Measurements from ENCODE around the gene UIMC1. TPM values are rescaled to one million over a fixed set of nuclear protein-coding genes. Genes with fewer than 3 reads are reported as not detected.

Gene UIMC1
- total RNA-seq, 4 donors from 2014 or later: 12.3 to 93.2 (median 50.0) TPM

GRCh38 chr5:176934309-176934930 lies 72.2 kb downstream of the UIMC1 start:
- Histone ChIP-seq H3K27ac (no peak overlapping the region), H3K9me3 (no peaks in the 10 kb centered on the region), H3K36me3 (no peaks in the 10 kb centered on the region), H3K4me1 (no peaks in the 10 kb centered on the region), H3K27me3 (no peaks in the 10 kb centered on the region), H3K4me3 (no peak overlapping the region)
- intact Hi-C loops (cut with DNase I; ENCODE audit: low total_unique reads): no loop called here
- DNase-seq: no peak
- no peak for TF ChIP-seq CTCF (IDR thresholded peaks at IDR 0.05)
- no peak for TF ChIP-seq POLR2A (IDR thresholded peaks at IDR 0.05)

DNA sequence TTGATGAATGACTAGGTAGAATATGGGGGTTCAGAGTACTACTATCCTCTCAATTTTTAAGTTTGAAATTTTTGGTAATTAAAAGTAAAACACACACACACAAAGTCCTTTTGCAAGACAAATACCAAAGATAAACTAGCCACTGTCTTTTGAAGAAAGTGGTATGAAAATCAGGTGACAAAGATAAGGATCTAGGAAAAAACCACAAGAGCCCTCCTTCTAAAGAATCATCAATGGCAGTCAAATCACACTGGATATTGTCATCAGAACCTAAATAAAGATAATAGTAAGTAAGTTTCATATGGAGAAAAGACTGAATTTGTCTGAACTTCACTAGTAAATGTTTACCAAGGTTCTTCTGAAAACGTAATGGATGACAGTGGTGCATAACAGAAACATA lies 76.9 kb downstream of the UIMC1 start:
- TF ChIP-seq POLR2A (IDR thresholded peaks at IDR 0.05) (no peak), CTCF (IDR thresholded peaks at IDR 0.05) (no peak)
- Histone ChIP-seq H3K27me3 (no peaks in the 10 kb centered on the region), H3K9me3 (no peaks in the 10 kb centered on the region), H3K4me1 (no peaks in the 10 kb centered on the region), H3K36me3 (no peaks in the 10 kb centered on the region), H3K27ac (no peak overlapping the region), H3K4me3 (no peak overlapping the region)
- intact Hi-C loops (cut with DNase I; ENCODE audit: low total_unique reads): no loop called here
- no peak for DNase-seq

DNA sequence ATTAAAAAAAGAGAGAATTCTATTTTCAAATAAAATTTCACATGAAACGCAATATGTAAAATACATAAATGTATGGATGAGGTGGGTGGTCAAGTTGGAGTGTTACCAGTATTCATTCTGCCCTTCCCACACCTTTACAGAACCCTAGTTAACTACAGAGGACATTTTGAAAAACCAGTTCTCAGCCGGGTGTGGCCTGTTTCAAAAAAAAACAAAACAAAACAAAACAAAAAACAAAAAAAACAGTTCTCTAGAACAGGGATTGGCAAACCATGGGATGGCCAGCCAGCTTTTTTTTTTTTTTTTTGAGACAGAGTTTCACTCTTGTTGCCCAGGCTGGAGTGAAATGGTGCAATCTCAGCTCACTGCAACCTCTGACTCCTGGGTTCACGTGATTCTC lies 79.0 kb downstream of the UIMC1 start:
- Histone ChIP-seq H3K27me3 (no peaks in the 10 kb centered on the region), H3K27ac (no peak overlapping the region), H3K36me3 (no peaks in the 10 kb centered on the region), H3K9me3 (no peaks in the 10 kb centered on the region), H3K4me3 (no peak overlapping the region), H3K4me1 (no peaks in the 10 kb centered on the region)
- no peak for DNase-seq
- intact Hi-C loops (cut with DNase I; ENCODE audit: low total_unique reads): no loop called here
- TF ChIP-seq POLR2A (IDR thresholded peaks at IDR 0.05) (no peak), CTCF (IDR thresholded peaks at IDR 0.05) (no peak)

GRCh38 chr5:176922817-176923216 lies 83.8 kb downstream of the UIMC1 start:
- intact Hi-C loops (cut with DNase I; ENCODE audit: low total_unique reads): no loop called here
- TF ChIP-seq CTCF (IDR thresholded peaks at IDR 0.05): no peak
- TF ChIP-seq POLR2A (IDR thresholded peaks at IDR 0.05): no peak

DNA sequence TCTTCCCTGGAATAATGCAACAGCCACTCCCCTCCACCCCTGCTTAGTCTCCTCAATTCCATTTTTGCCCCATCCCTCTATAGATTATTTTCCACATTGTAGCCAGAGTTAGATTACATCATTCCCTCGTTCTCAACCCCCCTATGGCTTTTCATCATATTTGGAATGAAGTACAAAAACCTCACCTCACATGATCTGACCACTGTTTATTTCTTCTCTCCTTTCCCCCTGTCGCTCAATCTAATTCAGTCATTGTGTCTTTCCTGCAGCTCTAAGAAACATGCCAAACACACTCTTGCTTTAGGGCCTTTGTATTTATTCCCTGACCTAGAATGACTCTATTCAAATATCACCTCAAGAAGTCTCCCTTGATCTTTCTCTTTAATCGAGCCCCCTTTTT lies 84.9 kb downstream of the UIMC1 start:
- no peak overlapping the region for H3K27ac ChIP-seq
- no peak for DNase-seq
- H3K4me1 ChIP-seq: no peaks in the 10 kb centered on the region
- H3K9me3 ChIP-seq: no peaks in the 10 kb centered on the region
- H3K4me3 ChIP-seq: no peak overlapping the region
- intact Hi-C loops (cut with DNase I; ENCODE audit: low total_unique reads): no loop called here
- H3K36me3 ChIP-seq: no peaks in the 10 kb centered on the region
- no peaks in the 10 kb centered on the region for H3K27me3 ChIP-seq
- TF ChIP-seq POLR2A (IDR thresholded peaks at IDR 0.05) (no peak), CTCF (IDR thresholded peaks at IDR 0.05) (no peak)

More at GRCh38 chr5:176922817-176923216, 83.8 kb downstream of the UIMC1 start:
- no peak for DNase-seq
- no peak overlapping the region for H3K4me3 ChIP-seq
- no peak overlapping the region for H3K27ac ChIP-seq
- H3K36me3 ChIP-seq: no peaks in the 10 kb centered on the region
- no peaks in the 10 kb centered on the region for H3K9me3 ChIP-seq
- H3K4me1 ChIP-seq: no peaks in the 10 kb centered on the region
- H3K27me3 ChIP-seq: no peaks in the 10 kb centered on the region
